ENCODE data around the gene GJD3.
"Not testable (repeated sequence)": the region's sequence is repeated elsewhere in the genome, so short reads cannot be mapped to it uniquely, and the experiment has no call there.

The GJD3 gene

GRCh38 chr17:40367728-40368127 is 3.2 kb upstream of the GJD3 start:
- not testable (repeated sequence) for DNase-seq (ENCODE audit: low read depth)

- no peak for DNase-seq (ENCODE audit: low read depth)
Measured at GRCh38 chr17:40366861-40367518, 2.5 kb upstream of the GJD3 start.

GRCh38 chr17:40366076-40366860 is 1.7 kb upstream of the GJD3 start:
- no peak for DNase-seq (ENCODE audit: low read depth)

GRCh38 chr17:40364906-40365305 is 369 bp upstream of the GJD3 start:
- DNase-seq (ENCODE audit: low read depth), result no peak

GRCh38 chr17:40363111-40363827 is 1.3 kb downstream of the GJD3 start:
- no peak for DNase-seq (ENCODE audit: low read depth)

GRCh38 chr17:40362696-40363110 is 1.8 kb downstream of the GJD3 start:
- peak; percentile 71 for DNase-seq (ENCODE audit: low read depth)

GRCh38 chr17:40361925-40362695 is 2.4 kb downstream of the GJD3 start:
- DNase-seq (ENCODE audit: low read depth), result no peak

GRCh38 chr17:40361063-40361924 is 3.2 kb downstream of the GJD3 start:
- DNase-seq (ENCODE audit: low read depth), result no peak

GRCh38 chr17:40360091-40360490 is 4.4 kb downstream of the GJD3 start:
- no peak for DNase-seq (ENCODE audit: low read depth)

GRCh38 chr17:40358323-40359038 is 6.1 kb downstream of the GJD3 start:
- DNase-seq (ENCODE audit: low read depth), result peak; percentile 88

- DNase-seq (ENCODE audit: low read depth), result no peak
Measured at GRCh38 chr17:40356990-40357881, 7.3 kb downstream of the GJD3 start.

- no peak for DNase-seq (ENCODE audit: low read depth)
Measured at GRCh38 chr17:40355804-40356758, 8.5 kb downstream of the GJD3 start.

GRCh38 chr17:40355123-40355803 is 9.3 kb downstream of the GJD3 start:
- DNase-seq (ENCODE audit: low read depth), result peak; percentile 69

- no peak for DNase-seq (ENCODE audit: low read depth)
Measured at GRCh38 chr17:40354221-40355122, 10.1 kb downstream of the GJD3 start.

GRCh38 chr17:40352779-40353394 is 11.7 kb downstream of the GJD3 start:
- DNase-seq (ENCODE audit: low read depth), result no peak

- DNase-seq (ENCODE audit: low read depth), result no peak
Measured at GRCh38 chr17:40352237-40352778, 12.2 kb downstream of the GJD3 start.
